ENCODE measurements around the gene YBEY.

Gene YBEY

GRCh38 chr21:46312949-46313348 lies 26.8 kb downstream of the YBEY start:
- ChIA-PET POLR2A (no interaction called here), CTCF (interaction anchor here (1.0 to 1.3 kb wide), 2 partner anchors 13 to 170 kb away, joined by 3 read pairs; a partner anchor contains a TSS)
- no peak for DNase-seq (ENCODE audit: low read depth, low spot score)
- no peak overlapping the region for H3K4me3 ChIP-seq (ENCODE audit: low read depth, low read length)
- TF ChIP-seq CTCF (IDR thresholded peaks at IDR 0.05; ENCODE audit: insufficient read depth, low read length, missing control alignments), result no peak

- no peak overlapping the region for H3K4me3 ChIP-seq (ENCODE audit: low read depth, low read length)
- ChIA-PET CTCF (no interaction called here), POLR2A (no interaction called here)
- TF ChIP-seq CTCF (IDR thresholded peaks at IDR 0.05; ENCODE audit: insufficient read depth, low read length, missing control alignments), result no peak
- DNase-seq (ENCODE audit: low read depth, low spot score), result no peak
Observed at GRCh38 chr21:46314441-46315020, 28.4 kb downstream of the YBEY start.

- DNase-seq (ENCODE audit: low read depth, low spot score), result no peak
- no peak overlapping the region for H3K4me3 ChIP-seq (ENCODE audit: low read depth, low read length)
- ChIA-PET POLR2A (no interaction called here), CTCF (interaction anchor here (1.2 kb wide), 1 partner anchor 9 kb away, joined by 3 read pairs; no protein-coding TSS in a partner anchor)
- TF ChIP-seq CTCF (IDR thresholded peaks at IDR 0.05; ENCODE audit: insufficient read depth, low read length, missing control alignments), result no peak
Observed at GRCh38 chr21:46316708-46317324, 30.7 kb downstream of the YBEY start.

- H3K4me3 ChIP-seq (ENCODE audit: low read depth, low read length), result no peak overlapping the region
- ChIA-PET CTCF (interaction anchor here (1.0 kb wide), 1 partner anchor 17 kb away, joined by 3 read pairs; no protein-coding TSS in a partner anchor), POLR2A (no interaction called here)
- DNase-seq (ENCODE audit: low read depth, low spot score), result no peak
- no peak for TF ChIP-seq CTCF (IDR thresholded peaks at IDR 0.05; ENCODE audit: insufficient read depth, low read length, missing control alignments)
Observed at GRCh38 chr21:46317710-46318463, 31.7 kb downstream of the YBEY start.

GRCh38 chr21:46318464-46318845 lies 32.3 kb downstream of the YBEY start:
- no peak for TF ChIP-seq CTCF (IDR thresholded peaks at IDR 0.05; ENCODE audit: insufficient read depth, low read length, missing control alignments)
- ChIA-PET POLR2A (no interaction called here), CTCF (interaction anchor here (1.0 kb wide), 1 partner anchor 18 kb away, joined by 3 read pairs; no protein-coding TSS in a partner anchor)
- H3K4me3 ChIP-seq (ENCODE audit: low read depth, low read length), result no peak overlapping the region
- no peak for DNase-seq (ENCODE audit: low read depth, low spot score)

- DNase-seq (ENCODE audit: low read depth, low spot score), result no peak
- ChIA-PET POLR2A (no interaction called here), CTCF (interaction anchor here (1.0 kb wide), 1 partner anchor 18 kb away, joined by 3 read pairs; no protein-coding TSS in a partner anchor)
- H3K4me3 ChIP-seq (ENCODE audit: low read depth, low read length), result no peak overlapping the region
- no peak for TF ChIP-seq CTCF (IDR thresholded peaks at IDR 0.05; ENCODE audit: insufficient read depth, low read length, missing control alignments)
Observed at GRCh38 chr21:46319186-46319585, 33.0 kb downstream of the YBEY start.

All from AG04449 (cell line).